ENCODE measurements around the gene OPRL1. TPM values are rescaled to one million over a fixed set of nuclear protein-coding genes. Genes with fewer than 3 reads are reported as not detected.
"Not testable (repeated sequence)": the region's sequence is repeated elsewhere in the genome, so short reads cannot be mapped to it uniquely, and the experiment has no call there.

Gene OPRL1
- polyA plus RNA-seq, 3 donors = 7.0 to 9.0 (median 8.8) TPM

- no peaks in the 10 kb centered on the region for H3K79me2 ChIP-seq (ENCODE audit: insufficient read depth, low read length)
- WGBS (ENCODE audit: insufficient coverage) = 84% methylated on average over 4 of the region's 8 CpGs
- H3K36me3 ChIP-seq (replicated peaks in 1 of 2; ENCODE audit: control insufficient read depth in 1 of 2, insufficient read depth in 2 of 2, low read length in 2 of 2) = no peaks in the 10 kb centered on the region
- Mint-ChIP-seq H3K9me3 (peaks cover 0 to 1% (median 0%) of the 10 kb centered on the region in 7 donors), H3K4me3 (no peak overlapping the region), H3K27ac (no peak overlapping the region), H3K4me1 (no peaks in the 10 kb centered on the region), H3K27me3 (ENCODE audit: low read depth in 3 of 3) (peaks cover 2 to 8% (median 4%) of the 10 kb centered on the region in 3 donors), H3K36me3 (no peaks in the 10 kb centered on the region)
- H2AFZ ChIP-seq (ENCODE audit: insufficient read depth, low read depth, low read length, poor library complexity, severe bottlenecking) = no peak overlapping the region
- TF ChIP-seq CTCF (IDR thresholded peaks at IDR 0.05) = no peak
- no peak for DNase-seq
- no peaks in the 10 kb centered on the region for H3K27me3 ChIP-seq (ENCODE audit: control insufficient read depth in 2 of 2, insufficient read depth in 2 of 2, low read length in 2 of 2)
- intact Hi-C loops (cut with micrococcal nuclease) = no loop called here
- H3K9me3 ChIP-seq (replicated peaks in 1 of 2; ENCODE audit: control insufficient read depth in 1 of 2, insufficient read depth in 1 of 2, low read length in 2 of 2) = no peaks in the 10 kb centered on the region
- H3K9ac ChIP-seq (ENCODE audit: insufficient read depth, low read length, poor library complexity, severe bottlenecking) = no peak overlapping the region
- no peaks in the 10 kb centered on the region for H4K20me1 ChIP-seq (ENCODE audit: insufficient read depth, low read length)
- H3K4me1 ChIP-seq (ENCODE audit: control insufficient read depth in 1 of 2, insufficient read depth in 2 of 2, low read length in 2 of 2) = no peaks in the 10 kb centered on the region
- no peak overlapping the region for H3K4me2 ChIP-seq (replicated peaks; ENCODE audit: extremely low read depth, low read length, poor library complexity, severe bottlenecking)
- no peak overlapping the region for H3K4me3 ChIP-seq (replicated peaks in 1 of 3; ENCODE audit: low read depth in 2 of 3, low read length in 3 of 3)
- no peak overlapping the region for H3K27ac ChIP-seq (ENCODE audit: low read depth in 1 of 2, low read length in 2 of 2)
These were observed 54.1 kb downstream of the OPRL1 start for GRCh38 chr20:64133951-64134407.

GRCh38 chr20:64134744-64135143 lies 54.9 kb downstream of the OPRL1 start:
- H3K4me3 Mint-ChIP-seq = not testable (repeated sequence)

More at GRCh38 chr20:64134744-64135143, 54.9 kb downstream of the OPRL1 start:
- H3K27ac ChIP-seq (ENCODE audit: low read depth in 1 of 2, low read length in 2 of 2); H3K27ac Mint-ChIP-seq; H3K4me1 ChIP-seq (ENCODE audit: control insufficient read depth in 1 of 2, insufficient read depth in 2 of 2, low read length in 2 of 2); H3K36me3 ChIP-seq (replicated peaks in 1 of 2; ENCODE audit: control insufficient read depth in 1 of 2, insufficient read depth in 2 of 2, low read length in 2 of 2); H3K4me2 ChIP-seq (replicated peaks; ENCODE audit: extremely low read depth, low read length, poor library complexity, severe bottlenecking); H3K79me2 ChIP-seq (ENCODE audit: insufficient read depth, low read length); H3K9me3 ChIP-seq (replicated peaks in 1 of 2; ENCODE audit: control insufficient read depth in 1 of 2, insufficient read depth in 1 of 2, low read length in 2 of 2); H3K4me3 ChIP-seq (replicated peaks in 1 of 3; ENCODE audit: low read depth in 2 of 3, low read length in 3 of 3); H4K20me1 ChIP-seq (ENCODE audit: insufficient read depth, low read length); H3K4me1 Mint-ChIP-seq; H3K27me3 Mint-ChIP-seq (ENCODE audit: low read depth in 3 of 3); intact Hi-C loops (cut with micrococcal nuclease); H3K27me3 ChIP-seq (ENCODE audit: control insufficient read depth in 2 of 2, insufficient read depth in 2 of 2, low read length in 2 of 2); H3K9me3 Mint-ChIP-seq; H3K36me3 Mint-ChIP-seq; DNase-seq; H3K9ac ChIP-seq (ENCODE audit: insufficient read depth, low read length, poor library complexity, severe bottlenecking); H2AFZ ChIP-seq (ENCODE audit: insufficient read depth, low read depth, low read length, poor library complexity, severe bottlenecking): not testable (repeated sequence)
- 88% methylated on average over 16 of the region's 20 CpGs for WGBS (ENCODE audit: insufficient coverage)

All from CD14-positive monocyte (primary cell).